WTC11 (cell line): ENCODE measurements around the gene RFNG.

Experiments
- CBFB ChIP-seq: sonication (generic); formaldehyde crosslinking; IDR thresholded peaks from 2 replicates; pipeline ENCODE4 v1.8.1; 2022; ENCODE audit warnings: mild to moderate bottlenecking, low read depth, missing genetic modification reagents
- CREB1 ChIP-seq: sonication (generic); formaldehyde crosslinking; IDR thresholded peaks from 2 replicates; pipeline ENCODE4 v1.8.0; 2023; ENCODE audit warnings: mild to moderate bottlenecking, missing genetic modification reagents
- ETV6 ChIP-seq: sonication (generic); formaldehyde crosslinking; IDR thresholded peaks from 2 replicates; pipeline ENCODE4 v1.8.1; 2022; ENCODE audit warnings: mild to moderate bottlenecking, missing genetic modification reagents
- FOXJ3 ChIP-seq: sonication (generic); formaldehyde crosslinking; IDR thresholded peaks from 2 replicates; pipeline ENCODE4 v1.9.0; 2021; ENCODE audit warnings: missing genetic modification reagents, mild to moderate bottlenecking, borderline replicate concordance
- FOXK1 ChIP-seq: sonication (generic); formaldehyde crosslinking; IDR thresholded peaks from 2 replicates; pipeline ENCODE4 v1.8.0; 2022; ENCODE audit warnings: mild to moderate bottlenecking, moderate library complexity, missing genetic modification reagents
- GRHL2 ChIP-seq: fragments of 250-450 bp; sonication (Bioruptor Pico); IDR thresholded peaks from 2 replicates; pipeline ENCODE4 v1.8.0; 2022; ENCODE audit warnings: mild to moderate bottlenecking, moderate library complexity; ENCODE audit not compliant: insufficient replicate concordance, severe bottlenecking
- RORB ChIP-seq: fragments of 250-450 bp; sonication (Bioruptor Pico); IDR thresholded peaks from 2 replicates; pipeline ENCODE4 v1.9.0; 2021; ENCODE audit warnings: mild to moderate bottlenecking
- TCF7 ChIP-seq: sonication (generic); formaldehyde crosslinking; IDR thresholded peaks from 2 replicates; pipeline ENCODE4 v1.8.0; 2022; ENCODE audit warnings: mild to moderate bottlenecking, low read depth, missing genetic modification reagents, moderate library complexity
- ZNF263 ChIP-seq: sonication (generic); formaldehyde crosslinking; IDR thresholded peaks from 2 replicates; pipeline ENCODE4 v1.8.1; 2022; ENCODE audit warnings: low read depth, mild to moderate bottlenecking, moderate library complexity, missing genetic modification reagents
- TF ChIP-seq, protein P1 (sequence below): fragments of 200-600 bp; IDR thresholded peaks from 2 replicates; pipeline ENCODE4 v1.8.0; 2022; ENCODE audit warnings: antibody characterized with exemption
- TF ChIP-seq, protein P2 (sequence below): sonication (generic); formaldehyde crosslinking; IDR thresholded peaks from 2 replicates; pipeline ENCODE4 v1.8.1; 2022; ENCODE audit warnings: mild to moderate bottlenecking, moderate library complexity, missing genetic modification reagents
- TF ChIP-seq, protein P3 (sequence below): fragments of 250-450 bp; sonication (Bioruptor Pico); IDR thresholded peaks from 2 replicates; pipeline ENCODE4 v2.1.2; 2022; ENCODE audit warnings: mild to moderate bottlenecking, moderate library complexity

DNA sequence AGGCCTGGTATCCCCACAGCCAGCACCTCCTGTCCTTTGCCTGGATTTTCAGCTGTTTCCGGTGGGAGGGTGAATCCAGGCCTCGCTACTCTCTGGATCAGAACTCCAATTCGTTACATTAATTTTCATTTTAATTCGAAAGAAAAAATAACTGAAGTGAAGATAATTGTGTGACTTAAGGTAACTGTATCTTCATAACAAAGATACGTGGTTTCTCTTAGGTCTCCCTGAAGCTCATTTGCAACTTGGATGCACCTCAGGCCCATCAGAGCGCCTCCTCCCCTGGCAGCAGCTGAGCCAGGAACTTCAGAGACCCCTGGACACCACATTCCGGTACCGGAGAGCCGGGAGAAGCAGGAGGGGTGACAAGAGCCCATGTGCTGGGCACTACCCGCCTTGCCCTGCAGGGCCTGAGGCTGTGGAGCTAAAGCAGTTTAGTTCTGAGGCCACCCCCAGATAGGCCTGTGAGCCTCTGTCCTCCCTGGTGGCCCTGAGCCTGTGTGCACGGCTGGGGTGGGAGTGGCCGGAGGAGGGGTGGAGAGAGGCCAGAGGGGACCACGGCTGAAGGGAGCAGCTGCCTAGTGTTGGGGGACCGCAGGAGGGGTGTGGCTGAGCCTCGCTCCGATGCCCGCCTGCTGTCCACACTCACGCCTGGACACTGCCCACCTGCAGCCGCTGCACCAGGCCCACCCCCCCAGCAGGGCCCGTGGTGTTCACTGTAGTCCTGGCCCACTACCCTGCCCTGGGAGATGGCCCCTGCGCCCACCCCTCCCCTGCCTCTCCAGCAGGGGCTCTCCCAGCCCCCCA, 25.4 kb upstream of the RFNG start:
- no peak for TF ChIP-seq ETV6 (CRISPR knock-in tag)
- TF ChIP-seq, protein P1, sequence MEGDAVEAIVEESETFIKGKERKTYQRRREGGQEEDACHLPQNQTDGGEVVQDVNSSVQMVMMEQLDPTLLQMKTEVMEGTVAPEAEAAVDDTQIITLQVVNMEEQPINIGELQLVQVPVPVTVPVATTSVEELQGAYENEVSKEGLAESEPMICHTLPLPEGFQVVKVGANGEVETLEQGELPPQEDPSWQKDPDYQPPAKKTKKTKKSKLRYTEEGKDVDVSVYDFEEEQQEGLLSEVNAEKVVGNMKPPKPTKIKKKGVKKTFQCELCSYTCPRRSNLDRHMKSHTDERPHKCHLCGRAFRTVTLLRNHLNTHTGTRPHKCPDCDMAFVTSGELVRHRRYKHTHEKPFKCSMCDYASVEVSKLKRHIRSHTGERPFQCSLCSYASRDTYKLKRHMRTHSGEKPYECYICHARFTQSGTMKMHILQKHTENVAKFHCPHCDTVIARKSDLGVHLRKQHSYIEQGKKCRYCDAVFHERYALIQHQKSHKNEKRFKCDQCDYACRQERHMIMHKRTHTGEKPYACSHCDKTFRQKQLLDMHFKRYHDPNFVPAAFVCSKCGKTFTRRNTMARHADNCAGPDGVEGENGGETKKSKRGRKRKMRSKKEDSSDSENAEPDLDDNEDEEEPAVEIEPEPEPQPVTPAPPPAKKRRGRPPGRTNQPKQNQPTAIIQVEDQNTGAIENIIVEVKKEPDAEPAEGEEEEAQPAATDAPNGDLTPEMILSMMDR = no peak
- TF ChIP-seq, protein P2, sequence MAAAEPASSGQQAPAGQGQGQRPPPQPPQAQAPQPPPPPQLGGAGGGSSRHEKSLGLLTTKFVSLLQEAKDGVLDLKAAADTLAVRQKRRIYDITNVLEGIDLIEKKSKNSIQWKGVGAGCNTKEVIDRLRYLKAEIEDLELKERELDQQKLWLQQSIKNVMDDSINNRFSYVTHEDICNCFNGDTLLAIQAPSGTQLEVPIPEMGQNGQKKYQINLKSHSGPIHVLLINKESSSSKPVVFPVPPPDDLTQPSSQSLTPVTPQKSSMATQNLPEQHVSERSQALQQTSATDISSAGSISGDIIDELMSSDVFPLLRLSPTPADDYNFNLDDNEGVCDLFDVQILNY (CRISPR knock-in tag) = no peak
- no peak for TF ChIP-seq ZNF263 (CRISPR knock-in tag)
- TF ChIP-seq, protein P3, sequence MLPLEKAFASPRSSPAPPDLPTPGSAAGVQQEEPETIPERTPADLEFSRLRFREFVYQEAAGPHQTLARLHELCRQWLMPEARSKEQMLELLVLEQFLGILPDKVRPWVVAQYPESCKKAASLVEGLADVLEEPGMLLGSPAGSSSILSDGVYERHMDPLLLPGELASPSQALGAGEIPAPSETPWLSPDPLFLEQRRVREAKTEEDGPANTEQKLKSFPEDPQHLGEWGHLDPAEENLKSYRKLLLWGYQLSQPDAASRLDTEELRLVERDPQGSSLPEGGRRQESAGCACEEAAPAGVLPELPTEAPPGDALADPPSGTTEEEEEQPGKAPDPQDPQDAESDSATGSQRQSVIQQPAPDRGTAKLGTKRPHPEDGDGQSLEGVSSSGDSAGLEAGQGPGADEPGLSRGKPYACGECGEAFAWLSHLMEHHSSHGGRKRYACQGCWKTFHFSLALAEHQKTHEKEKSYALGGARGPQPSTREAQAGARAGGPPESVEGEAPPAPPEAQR (CRISPR knock-in tag) = no peak
- TF ChIP-seq FOXK1 (CRISPR knock-in tag) = no peak
- TF ChIP-seq CREB1 (CRISPR knock-in tag) = no peak
- TF ChIP-seq FOXJ3 = no peak
- no peak for TF ChIP-seq RORB (CRISPR knock-in tag)
- TF ChIP-seq CBFB = no peak
- no peak for TF ChIP-seq TCF7 (CRISPR knock-in tag)
- TF ChIP-seq GRHL2 (CRISPR knock-in tag) = no peak
